Measurements from ENCODE around the gene PARP1.

DNA sequence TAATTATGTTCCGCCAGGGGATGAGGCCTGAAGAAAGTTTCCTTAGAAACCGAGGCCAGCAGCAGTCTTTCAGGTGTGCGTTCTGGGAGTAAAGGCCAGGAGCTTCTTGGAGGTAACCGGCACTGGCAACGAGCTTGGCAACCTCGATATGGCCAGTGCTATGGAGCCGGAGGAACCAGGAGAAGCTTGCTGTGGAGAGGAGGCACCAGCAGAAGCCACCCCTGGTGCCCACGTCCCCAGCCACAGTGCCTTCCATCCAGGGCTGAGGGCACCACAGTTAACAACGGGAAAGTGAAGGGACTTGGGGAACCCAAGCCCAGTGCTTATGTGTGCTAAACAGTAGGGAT is 57.4 kb downstream of the PARP1 start:
- TF ChIP-seq, protein P1, sequence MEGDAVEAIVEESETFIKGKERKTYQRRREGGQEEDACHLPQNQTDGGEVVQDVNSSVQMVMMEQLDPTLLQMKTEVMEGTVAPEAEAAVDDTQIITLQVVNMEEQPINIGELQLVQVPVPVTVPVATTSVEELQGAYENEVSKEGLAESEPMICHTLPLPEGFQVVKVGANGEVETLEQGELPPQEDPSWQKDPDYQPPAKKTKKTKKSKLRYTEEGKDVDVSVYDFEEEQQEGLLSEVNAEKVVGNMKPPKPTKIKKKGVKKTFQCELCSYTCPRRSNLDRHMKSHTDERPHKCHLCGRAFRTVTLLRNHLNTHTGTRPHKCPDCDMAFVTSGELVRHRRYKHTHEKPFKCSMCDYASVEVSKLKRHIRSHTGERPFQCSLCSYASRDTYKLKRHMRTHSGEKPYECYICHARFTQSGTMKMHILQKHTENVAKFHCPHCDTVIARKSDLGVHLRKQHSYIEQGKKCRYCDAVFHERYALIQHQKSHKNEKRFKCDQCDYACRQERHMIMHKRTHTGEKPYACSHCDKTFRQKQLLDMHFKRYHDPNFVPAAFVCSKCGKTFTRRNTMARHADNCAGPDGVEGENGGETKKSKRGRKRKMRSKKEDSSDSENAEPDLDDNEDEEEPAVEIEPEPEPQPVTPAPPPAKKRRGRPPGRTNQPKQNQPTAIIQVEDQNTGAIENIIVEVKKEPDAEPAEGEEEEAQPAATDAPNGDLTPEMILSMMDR (conservative IDR thresholded peaks at IDR 0.05), result no peak
- TF ChIP-seq EZH2 (IDR thresholded peaks at IDR 0.05; ENCODE audit: low read depth), result no peak

All from PC-9 (cell line).